Activated CD8-positive, alpha-beta T cell treated with anti-CD3 and anti-CD28 coated beads for 36 hours (primary cell): Measurements from ENCODE around the gene CASP8. TPM values are rescaled to one million over a fixed set of nuclear protein-coding genes. Genes with fewer than 3 reads are reported as not detected.
"Not testable (repeated sequence)": the region's sequence is repeated elsewhere in the genome, so short reads cannot be mapped to it uniquely, and the experiment has no call there.

Source experiments
- ATAC-seq: fragments of 200-7000 bp; cut with Tn5 transposase; one replicate; pipeline ENCODE4 v1.10.0; 2021; ENCODE audit warnings: mild to moderate bottlenecking, moderate library complexity
- CTCF ChIA-PET: fragments of 350-600 bp; sonication (Branson Sonifier 250); formaldehyde crosslinking; loops from one replicate; lab custom pipeline; 2021; ENCODE audit warnings: antibody characterized with exemption; lab: Charles Lee
- POLR2A ChIA-PET: fragments of 350-600 bp; sonication (Branson Sonifier 250); formaldehyde crosslinking; loops from one replicate; lab custom pipeline; 2021; ENCODE audit warnings: antibody characterized with exemption; lab: Charles Lee
- DNase-seq: peaks from one replicate; pipeline ENCODE4 v3.0.0-alpha.2; 2020
- H3K27ac Mint-ChIP-seq: one replicate; pipeline ENCODE4 v1.8.0; 2021; ENCODE audit warnings: mild to moderate bottlenecking, mixed read lengths
- H3K27me3 Mint-ChIP-seq: one replicate; pipeline ENCODE4 v1.8.0; 2021; ENCODE audit warnings: mixed read lengths
- H3K36me3 Mint-ChIP-seq: one replicate; pipeline ENCODE4 v1.8.0; 2021; ENCODE audit warnings: low read depth, mixed read lengths
- H3K4me1 Mint-ChIP-seq: one replicate; pipeline ENCODE4 v1.8.0; 2021; ENCODE audit warnings: low read depth, mixed read lengths
- H3K4me3 Mint-ChIP-seq: one replicate; pipeline ENCODE4 v1.8.0; 2021; ENCODE audit warnings: mild to moderate bottlenecking, moderate library complexity, mixed read lengths
- H3K9me3 Mint-ChIP-seq: one replicate; pipeline ENCODE4 v1.8.0; 2021; ENCODE audit warnings: mixed read lengths
- intact Hi-C: fragments of 100-400 bp; cut with micrococcal nuclease; formaldehyde crosslinking; loops from one replicate; pipeline ENCODE4 v1.10.0; 2022
- total RNA-seq, 2 experiments: library from RNA; stranded (reverse); gene quantifications; one replicate each; pipeline ENCODE4 v1.2.3, GENCODE V29; 2021
- TF ChIP-seq, protein P1 (sequence below): fragments of 200-600 bp; IDR thresholded peaks from one replicate; pipeline ENCODE4 v1.8.0; 2022; ENCODE audit warnings: antibody characterized with exemption, mild to moderate bottlenecking

The CASP8 gene
- total RNA-seq, 2 experiments from 2014 or later: 35.2 to 38.4 TPM

DNA sequence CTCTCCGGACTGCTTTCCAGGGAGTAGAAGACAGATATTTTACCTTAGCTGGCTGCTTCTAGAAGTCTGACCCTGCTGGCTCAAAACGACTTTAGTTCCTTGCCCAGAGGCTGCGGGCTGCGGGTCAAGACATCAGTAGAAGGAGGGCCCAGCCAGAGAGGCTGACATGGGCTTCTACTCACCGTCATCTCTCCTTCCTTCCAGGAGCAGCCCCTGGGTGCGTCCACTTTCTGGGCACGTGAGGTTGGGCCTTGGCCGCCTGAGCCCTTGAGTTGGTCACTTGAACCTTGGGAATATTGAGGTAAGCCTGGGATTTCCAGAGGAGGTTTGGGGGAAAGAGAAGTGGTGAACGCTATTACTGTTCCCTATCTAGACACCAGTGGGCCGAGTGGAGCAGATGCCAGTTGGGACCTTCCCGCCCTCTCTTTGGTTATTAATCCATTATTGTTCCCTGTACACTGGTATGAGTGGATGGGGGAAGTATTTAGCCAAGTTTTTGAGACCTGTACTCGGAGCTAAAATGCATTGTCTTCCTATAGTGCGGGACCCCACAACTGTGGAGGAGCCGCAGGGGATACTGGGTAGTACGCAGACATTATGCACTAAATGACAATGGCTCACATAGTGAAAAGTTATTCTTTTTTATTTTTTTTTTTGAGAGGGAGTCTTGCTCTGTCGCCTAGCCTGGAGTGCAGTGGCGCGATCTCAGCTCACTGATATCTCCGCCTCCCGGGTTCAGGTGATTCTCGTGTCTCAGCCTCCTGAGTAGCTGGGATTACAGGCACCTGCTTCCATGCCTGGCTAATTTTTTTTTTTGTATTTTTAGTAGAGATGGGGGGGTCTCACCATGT is 26.3 kb upstream of the CASP8 start:
- CTCF ChIA-PET: interaction anchor here (0.7 to 4.1 kb wide), 25 partner anchors 8 to 520 kb away, joined by 3 to 220 read pairs (median 13); partner anchors contain the start of genes CASP10, CASP8, CFLAR and NIF3L1
- H3K4me3 Mint-ChIP-seq: peak overlapping the region; percentile 91
- ATAC-seq: peak; percentile 15
- H3K27ac Mint-ChIP-seq: peak overlapping the region; percentile 97
- H3K27me3 Mint-ChIP-seq: no peaks in the 10 kb centered on the region
- H3K4me1 Mint-ChIP-seq: peaks cover 48% of the 10 kb centered on the region
- POLR2A ChIA-PET: interaction anchor here (0.6 to 3.3 kb wide), 21 partner anchors 9 to 372 kb away, joined by 3 to 46 read pairs (median 4); partner anchors contain the start of genes CASP10, CASP8, CLK1 and ORC2
- no peaks in the 10 kb centered on the region for H3K9me3 Mint-ChIP-seq
- peaks cover 36% of the 10 kb centered on the region for H3K36me3 Mint-ChIP-seq
- peak; percentile 54 for DNase-seq
- TF ChIP-seq, protein P1, sequence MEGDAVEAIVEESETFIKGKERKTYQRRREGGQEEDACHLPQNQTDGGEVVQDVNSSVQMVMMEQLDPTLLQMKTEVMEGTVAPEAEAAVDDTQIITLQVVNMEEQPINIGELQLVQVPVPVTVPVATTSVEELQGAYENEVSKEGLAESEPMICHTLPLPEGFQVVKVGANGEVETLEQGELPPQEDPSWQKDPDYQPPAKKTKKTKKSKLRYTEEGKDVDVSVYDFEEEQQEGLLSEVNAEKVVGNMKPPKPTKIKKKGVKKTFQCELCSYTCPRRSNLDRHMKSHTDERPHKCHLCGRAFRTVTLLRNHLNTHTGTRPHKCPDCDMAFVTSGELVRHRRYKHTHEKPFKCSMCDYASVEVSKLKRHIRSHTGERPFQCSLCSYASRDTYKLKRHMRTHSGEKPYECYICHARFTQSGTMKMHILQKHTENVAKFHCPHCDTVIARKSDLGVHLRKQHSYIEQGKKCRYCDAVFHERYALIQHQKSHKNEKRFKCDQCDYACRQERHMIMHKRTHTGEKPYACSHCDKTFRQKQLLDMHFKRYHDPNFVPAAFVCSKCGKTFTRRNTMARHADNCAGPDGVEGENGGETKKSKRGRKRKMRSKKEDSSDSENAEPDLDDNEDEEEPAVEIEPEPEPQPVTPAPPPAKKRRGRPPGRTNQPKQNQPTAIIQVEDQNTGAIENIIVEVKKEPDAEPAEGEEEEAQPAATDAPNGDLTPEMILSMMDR: no peak
- intact Hi-C loops: loop anchor here (1.0 to 5.0 kb wide), 3 partner anchors 24 to 332 kb away; partner anchors contain the start of gene HYCC2

GRCh38 chr2:201234663-201235135 is 25.6 kb upstream of the CASP8 start:
- TF ChIP-seq, protein P1: no peak
- ChIA-PET POLR2A (interaction anchor here (0.6 to 3.3 kb wide), 12 partner anchors 14 to 373 kb away, joined by 3 to 46 read pairs (median 4); partner anchors contain the start of genes CASP10 and CASP8), CTCF (interaction anchor here (0.7 to 4.1 kb wide), 12 partner anchors 18 to 329 kb away, joined by 3 to 220 read pairs (median 4); partner anchors contain the start of genes CASP10 and CASP8)
- Mint-ChIP-seq H3K27ac (peak overlapping the region; percentile 97), H3K36me3 (peaks cover 41% of the 10 kb centered on the region), H3K4me3 (peak overlapping the region; percentile 91), H3K27me3 (no peaks in the 10 kb centered on the region), H3K4me1 (peaks cover 48% of the 10 kb centered on the region), H3K9me3 (no peaks in the 10 kb centered on the region)
- DNase-seq (no peak), ATAC-seq (no peak)
- intact Hi-C loops: loop anchor here (5.0 kb wide), 1 partner anchor 332 kb away; no protein-coding TSS in a partner anchor

DNA sequence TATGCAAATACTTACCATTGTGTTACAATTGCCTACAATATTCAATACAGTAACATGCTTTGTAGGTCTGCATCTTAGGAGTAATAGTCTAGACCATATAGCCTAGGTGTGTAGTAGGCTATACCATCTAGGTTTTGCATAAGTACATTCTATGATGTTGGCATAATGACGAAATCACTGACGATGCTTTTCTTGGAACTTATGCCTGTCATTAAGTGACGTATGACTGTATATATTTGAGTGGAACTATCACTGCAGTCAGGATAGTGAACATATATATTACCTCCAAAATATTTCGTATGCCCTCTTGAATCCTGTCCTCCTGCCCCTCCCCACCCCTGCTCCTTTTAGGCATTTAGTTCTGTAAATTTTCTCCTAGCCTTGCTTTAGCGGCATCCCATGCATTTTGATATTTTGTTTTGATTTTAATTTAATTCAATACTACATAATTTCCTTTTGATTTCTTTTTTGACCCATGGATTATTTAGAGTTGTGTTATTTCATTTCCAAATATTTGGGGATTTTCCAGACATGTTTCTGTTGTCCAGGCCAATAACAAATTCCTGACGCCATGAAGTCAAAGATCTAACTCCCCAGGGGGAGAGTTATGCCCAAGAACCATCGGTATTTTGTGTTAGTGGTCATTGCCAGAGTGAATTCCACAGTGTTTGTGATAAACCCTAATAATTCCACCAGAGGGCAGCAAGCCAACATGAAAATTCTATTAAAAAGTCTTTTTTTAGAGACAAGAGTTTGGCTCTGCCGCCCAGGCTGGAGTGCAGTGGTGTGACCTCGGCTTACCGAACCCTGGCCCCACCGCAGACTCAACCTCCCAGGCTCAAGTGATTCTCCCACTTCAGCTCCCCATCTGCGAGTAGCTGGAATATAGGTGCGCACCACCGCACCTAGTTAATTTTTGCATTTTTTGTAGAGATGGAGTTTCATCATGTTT is 24.2 kb upstream of the CASP8 start:
- intact Hi-C loops: loop anchor here (1.0 kb wide), 1 partner anchor 128 kb away; no protein-coding TSS in a partner anchor
- TF ChIP-seq, protein P1: peak; percentile 87
- peaks cover 45% of the 10 kb centered on the region for H3K4me1 Mint-ChIP-seq
- DNase-seq: peak; percentile 64
- H3K36me3 Mint-ChIP-seq: peaks cover 56% of the 10 kb centered on the region
- CTCF ChIA-PET: interaction anchor here (0.7 to 2.5 kb wide), 29 partner anchors 10 to 523 kb away, joined by 3 to 44 read pairs (median 4); partner anchors contain the start of genes CASP10, CASP8 and FLACC1
- peak overlapping the region; percentile 87 for H3K27ac Mint-ChIP-seq
- H3K9me3 Mint-ChIP-seq: peaks cover 2% of the 10 kb centered on the region
- H3K27me3 Mint-ChIP-seq: no peaks in the 10 kb centered on the region
- ATAC-seq: peak; percentile 7
- POLR2A ChIA-PET: interaction anchor here (0.7 to 1.8 kb wide), 4 partner anchors 21 to 129 kb away, joined by 3 to 7 read pairs (median 4); partner anchors contain the start of gene CASP8
- H3K4me3 Mint-ChIP-seq: peak overlapping the region; percentile 91

DNA sequence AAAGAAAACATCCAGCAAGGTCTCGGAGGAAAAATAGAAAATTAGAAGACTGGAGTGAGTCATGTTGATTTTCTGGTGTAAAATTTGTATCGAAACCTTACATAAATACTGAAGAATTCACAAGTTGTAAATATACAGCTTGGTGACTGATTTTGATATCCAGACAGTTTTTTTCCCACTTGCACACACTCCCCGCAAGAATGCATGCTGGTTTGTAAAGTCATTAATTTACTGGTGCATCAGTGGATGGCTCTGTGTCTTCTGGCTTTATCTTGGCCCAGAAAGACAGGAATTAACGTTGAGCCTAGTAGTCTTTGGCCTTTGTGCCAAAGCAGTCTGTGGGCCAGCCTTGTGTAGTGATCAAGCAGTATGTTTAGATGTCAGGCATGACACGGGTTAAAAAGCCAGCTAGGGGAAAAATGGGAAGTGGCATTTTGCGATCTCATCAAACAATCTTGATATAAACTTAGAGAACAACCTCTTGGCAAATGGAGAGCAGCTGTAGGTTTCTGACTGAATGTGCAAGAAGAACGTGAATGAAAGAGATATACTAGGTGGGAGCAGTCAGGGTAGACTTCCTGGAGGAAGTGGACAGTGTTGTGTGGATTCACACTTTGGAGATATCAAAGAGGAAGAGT is 22.7 kb upstream of the CASP8 start:
- ChIA-PET POLR2A (interaction anchor here (0.9 to 1.8 kb wide), 3 partner anchors 28 to 177 kb away, joined by 3 to 7 read pairs (median 3); no protein-coding TSS in a partner anchor), CTCF (interaction anchor here (0.7 to 2.5 kb wide), 14 partner anchors 9 to 160 kb away, joined by 3 to 44 read pairs (median 3); partner anchors contain the start of genes CASP10 and CASP8)
- Mint-ChIP-seq H3K4me3 (no peak overlapping the region), H3K4me1 (peaks cover 40% of the 10 kb centered on the region), H3K9me3 (peaks cover 8% of the 10 kb centered on the region), H3K36me3 (peaks cover 68% of the 10 kb centered on the region), H3K27me3 (no peaks in the 10 kb centered on the region), H3K27ac (peak overlapping the region; percentile 70)
- intact Hi-C loops: no loop called here
- TF ChIP-seq, protein P1: no peak
- ATAC-seq (no peak), DNase-seq (no peak)

DNA sequence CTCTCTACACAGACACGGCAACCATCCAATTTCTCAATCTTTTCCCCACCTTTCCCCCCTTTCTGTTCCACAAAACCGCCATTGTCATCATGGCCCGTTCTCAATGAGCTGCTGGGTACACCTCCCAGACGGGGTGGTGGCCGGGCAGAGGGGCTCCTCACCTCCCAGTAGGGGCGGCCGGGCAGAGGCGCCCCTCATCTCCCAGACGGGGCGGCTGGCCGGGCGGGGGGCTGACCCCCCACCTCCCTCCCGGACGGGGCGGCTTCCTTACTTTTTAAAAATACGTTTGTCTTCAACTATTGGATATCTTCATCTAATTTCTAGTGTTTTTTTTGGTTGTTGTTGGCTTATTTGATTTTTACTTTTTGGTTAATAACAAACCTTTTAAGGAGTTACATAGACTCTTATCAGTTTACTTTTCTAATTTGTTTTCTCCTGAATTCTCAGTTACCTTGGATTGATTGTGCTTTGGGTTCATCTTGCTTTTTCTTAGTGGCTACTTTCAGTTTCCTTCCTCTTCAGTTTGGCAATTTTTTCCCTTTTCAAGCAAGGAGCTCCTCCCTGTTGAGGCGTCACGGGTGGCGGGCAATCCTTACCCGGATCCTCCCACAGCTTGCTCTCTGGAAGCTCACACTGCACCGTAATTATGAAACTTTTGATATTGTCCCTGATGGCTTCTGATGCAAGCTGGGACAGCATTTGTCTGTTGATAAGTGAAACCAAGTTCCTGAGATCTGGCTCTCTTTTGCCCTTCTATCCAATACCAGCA is 21.0 kb upstream of the CASP8 start:
- POLR2A ChIA-PET: interaction anchor here (0.7 kb wide), 1 partner anchor 21 kb away, joined by 4 read pairs; the partner anchor contains the start of gene CASP8
- H3K27ac Mint-ChIP-seq: peak overlapping the region; percentile 47
- CTCF ChIA-PET, H3K4me3 Mint-ChIP-seq, DNase-seq, H3K27me3 Mint-ChIP-seq, ATAC-seq, H3K9me3 Mint-ChIP-seq, intact Hi-C loops: not testable (repeated sequence)
- peaks cover 62% of the 10 kb centered on the region for H3K36me3 Mint-ChIP-seq
- H3K4me1 Mint-ChIP-seq: peaks cover 37% of the 10 kb centered on the region
